ENCODE data around the gene WBP1. TPM values are rescaled to one million over a fixed set of nuclear protein-coding genes. Genes with fewer than 3 reads are reported as not detected.

Gene WBP1
- total RNA-seq: 45.6 and 57.9 TPM in 2 replicates

GRCh38 chr2:74458132-74458937, at the start of gene WBP1:
WBP1 (plus strand) TSS chr2:74458438; CDS start chr2:74458603, 165 bp downstream.

DNA sequence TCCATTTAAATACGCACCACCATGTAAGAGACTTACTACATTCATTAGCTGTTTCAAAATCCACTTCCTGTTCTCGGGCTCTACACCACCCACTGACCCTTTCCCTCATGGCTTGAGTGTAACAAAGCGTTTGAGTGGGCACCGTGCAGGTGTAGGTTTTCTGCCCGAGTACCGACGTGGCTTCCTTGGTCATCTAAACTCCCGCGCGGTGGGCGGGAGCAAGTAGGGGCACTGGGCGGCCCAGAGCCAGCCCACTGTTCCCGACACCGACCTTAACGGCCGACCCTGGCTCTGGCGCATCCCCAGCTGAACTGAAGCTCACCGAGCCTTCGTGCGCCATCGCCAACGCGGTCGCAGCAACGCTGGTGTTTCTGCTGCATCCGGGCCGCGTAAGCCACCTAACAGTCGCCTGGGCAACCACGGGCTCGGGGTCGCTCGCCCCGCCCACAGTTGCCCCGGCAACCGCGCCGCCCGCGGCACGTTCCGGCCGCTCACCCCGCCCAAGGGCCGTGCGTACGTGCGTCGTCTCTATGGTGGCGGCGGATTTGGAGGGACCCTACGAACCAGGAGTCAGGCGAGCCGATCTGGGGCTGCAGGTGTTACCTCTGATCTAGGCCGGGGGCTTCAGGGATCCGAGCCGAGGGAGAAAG, 36.9 kb upstream of the WBP1 start, which contains the start of the genes C2orf81 and WDR54:
C2orf81 (minus strand) TSS at position 399 of the 650 bp plus-strand sequence; CDS start at position 340, 59 bp downstream.
WDR54 (plus strand) TSS at position 510 of the 650 bp plus-strand sequence. CDS start 424 bp downstream, outside the sequence.

GRCh38 chr2:74441690-74442482, 16.4 kb upstream of the WBP1 start, which contains the start of gene RTKN:
RTKN (minus strand) TSS chr2:74441937; CDS start chr2:74441816, 121 bp downstream.

GRCh38 chr2:74454654-74455511, 3.4 kb upstream of the WBP1 start, which contains the start of gene INO80B:
INO80B (plus strand) TSS chr2:74455087; CDS start chr2:74455117, 30 bp downstream.

DNA sequence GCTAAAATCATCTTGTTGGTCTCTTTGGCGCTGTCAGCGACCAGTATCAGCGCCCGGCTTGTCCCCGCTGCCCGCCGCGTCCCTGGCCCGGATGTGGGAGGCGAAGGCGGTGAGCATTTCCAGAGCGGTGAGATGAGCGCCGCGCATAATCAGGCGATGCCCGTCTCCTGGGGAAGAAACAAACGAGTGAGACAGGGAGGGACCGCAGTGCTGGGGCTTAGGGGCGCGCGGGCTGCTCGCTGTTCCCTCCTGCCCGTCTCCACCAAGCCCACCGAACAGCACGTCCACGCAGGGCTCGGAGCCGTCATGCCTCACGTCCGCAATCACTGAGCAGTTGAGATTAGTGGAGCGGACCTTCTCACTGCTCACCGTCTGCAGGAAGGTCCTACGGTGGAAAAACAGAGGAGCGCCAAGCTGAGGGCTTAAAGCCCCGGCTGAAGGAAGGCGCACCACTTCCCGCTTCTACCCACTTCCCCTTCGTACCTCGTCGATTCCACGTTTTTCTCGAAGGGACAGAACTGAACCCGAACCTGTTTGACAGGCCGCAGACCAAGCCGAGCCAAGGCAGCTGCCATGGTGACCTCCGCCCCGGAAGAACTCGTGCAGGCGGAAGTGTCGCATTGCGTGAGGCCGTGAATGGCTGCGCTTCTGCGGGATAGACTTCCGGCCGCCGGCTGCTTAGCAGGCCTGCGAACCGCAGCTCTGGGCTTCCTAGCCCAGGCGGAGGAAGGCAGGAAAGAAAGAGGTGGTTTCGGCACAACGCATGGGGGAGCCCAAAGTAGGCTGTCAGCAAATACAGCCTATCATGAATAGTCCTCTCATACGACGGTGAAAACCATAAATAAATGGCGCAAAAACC, 14.1 kb downstream of the WBP1 start, which contains the start of gene MRPL53:
MRPL53 (minus strand) TSS at position 595 of the 859 bp plus-strand sequence; CDS start at position 575, 20 bp downstream.

DNA sequence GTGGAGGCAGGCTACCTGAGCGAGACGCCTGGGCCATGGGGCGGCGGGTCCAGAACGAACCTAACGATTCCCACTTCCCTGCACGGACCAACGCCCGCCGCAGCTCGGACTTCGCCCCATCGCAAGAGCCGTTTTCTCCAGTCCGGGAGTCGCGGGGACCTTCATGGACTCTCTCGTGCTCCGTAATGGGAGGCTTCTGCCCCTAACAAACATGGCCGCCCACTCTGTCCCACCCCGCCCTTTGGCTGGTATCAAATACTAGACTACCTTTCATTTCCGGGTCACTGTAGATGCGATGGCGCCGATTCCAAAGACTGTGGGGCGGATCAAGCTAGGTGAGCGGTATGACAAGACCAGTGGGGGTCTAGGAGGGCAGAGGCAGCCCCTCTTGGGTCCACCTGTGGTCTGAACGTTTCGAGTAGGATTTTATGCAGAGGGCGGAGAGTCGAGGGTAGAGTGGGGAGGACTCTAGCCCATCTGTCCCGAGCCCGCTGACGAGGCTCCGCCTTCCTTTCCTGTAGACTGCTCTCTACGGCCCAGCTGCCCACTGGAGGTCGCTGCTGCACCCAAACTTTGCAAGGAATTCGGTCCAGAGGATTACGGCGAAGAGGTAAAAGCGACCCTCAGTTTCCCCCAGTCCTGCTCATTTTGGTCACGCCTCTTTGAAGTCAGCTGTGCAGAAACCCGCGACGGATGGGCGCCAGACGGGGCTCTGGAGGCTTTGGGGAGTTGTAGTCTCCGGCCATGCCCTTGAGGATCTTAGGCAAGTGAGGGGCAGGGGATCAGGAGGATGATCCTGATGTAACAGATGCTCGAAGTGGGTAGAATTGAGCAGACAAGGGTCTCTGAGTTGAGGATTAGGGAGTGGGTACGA, 24.8 kb downstream of the WBP1 start, which contains the start of the genes CCDC142 and TTC31:
CCDC142 (minus strand) TSS at position 198 of the 874 bp plus-strand sequence; CDS start at position 37, 161 bp downstream.
TTC31 (plus strand) TSS at position 281 of the 874 bp plus-strand sequence; CDS start at position 296, 15 bp downstream.

DNA sequence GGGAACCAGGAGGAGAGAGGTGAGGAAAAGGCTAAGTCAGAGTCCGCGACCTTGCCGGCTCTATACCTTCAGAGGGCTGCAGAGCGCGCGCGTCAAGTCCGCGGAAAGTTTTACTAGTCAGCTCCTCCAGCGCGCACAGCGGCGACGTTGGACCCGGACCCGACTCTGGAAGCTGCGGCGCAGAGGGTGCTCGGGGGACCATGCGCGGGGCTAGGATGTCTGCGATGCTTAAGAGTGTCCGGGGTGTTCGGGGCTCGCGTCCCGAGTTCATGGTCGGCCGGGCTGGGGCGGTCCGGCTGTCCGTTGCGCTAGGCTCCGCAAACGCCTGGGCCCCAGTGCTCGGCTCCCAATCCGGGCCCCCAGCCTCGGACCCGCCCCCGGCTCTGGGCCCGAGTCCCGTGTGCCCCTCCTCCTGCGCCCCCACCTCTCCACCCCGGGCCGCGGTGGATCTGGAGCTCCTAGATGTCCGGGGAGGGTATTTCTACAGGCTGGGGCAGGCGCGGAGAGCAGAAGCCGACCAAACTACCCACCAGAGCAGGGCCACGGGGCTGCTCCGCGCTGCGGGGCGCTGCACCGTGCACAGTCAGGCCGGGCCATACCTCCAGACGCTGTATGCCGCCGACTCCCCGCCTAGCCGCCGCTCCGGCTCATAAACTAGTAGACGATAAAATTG, 41.2 kb downstream of the WBP1 start, which contains the start of gene LBX2:
LBX2 (minus strand) TSS at position 337 of the 673 bp plus-strand sequence; CDS start at position 271, 66 bp downstream.

DNA sequence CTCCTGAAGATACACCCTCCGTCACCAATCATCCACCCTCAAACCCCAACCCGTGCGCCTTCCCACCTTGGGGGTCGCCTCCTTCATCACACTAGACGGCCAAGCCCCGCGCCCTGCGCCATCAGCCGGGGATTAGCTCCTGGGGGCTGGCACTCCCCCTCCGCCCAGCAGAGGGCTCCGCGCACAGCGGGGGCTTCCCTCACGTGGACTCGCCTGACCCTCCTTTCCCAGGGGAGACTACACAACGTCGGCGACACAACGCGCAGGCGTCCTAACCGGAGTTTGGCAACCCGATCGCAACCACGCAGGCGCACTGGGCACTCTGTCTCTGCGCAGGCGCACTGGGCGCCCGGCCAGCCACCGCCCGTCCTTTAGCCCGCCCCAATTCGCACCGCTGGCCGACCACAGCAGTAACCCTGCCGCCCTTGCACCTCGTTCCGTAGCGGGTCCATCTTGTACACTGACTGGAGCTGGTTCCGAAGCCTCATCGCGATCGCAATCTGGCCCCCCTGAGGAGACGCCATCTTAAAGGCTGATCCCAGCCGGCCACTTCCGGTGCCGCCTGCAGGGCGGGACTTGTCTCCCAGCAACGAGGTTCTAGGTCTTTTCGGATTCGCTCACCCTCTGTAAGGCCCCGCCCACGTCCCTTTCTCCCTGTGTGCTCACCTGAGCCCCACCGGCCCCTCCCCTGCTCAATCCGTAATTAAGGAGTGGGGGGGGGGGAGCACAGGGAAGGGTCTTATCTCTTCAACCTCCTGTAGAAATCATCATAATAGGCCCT, 49.1 kb downstream of the WBP1 start, which contains the start of gene PCGF1:
PCGF1 (minus strand) TSS at position 551 of the 781 bp plus-strand sequence; CDS start at position 524, 27 bp downstream.

Other genes starting within 250 kb of the WBP1 start
- under 0.01 and 0.31 TPM in 2 replicates for gene SLC4A5, start 115.0 kb upstream of the WBP1 start, total RNA-seq
- gene DCTN1, start 78.1 kb upstream of the WBP1 start, total RNA-seq: 185 TPM in 2 replicates
- gene C2orf81, start 36.8 kb upstream of the WBP1 start, total RNA-seq: 0.87 and 1.1 TPM in 2 replicates
- 24.7 and 32.9 TPM in 2 replicates for gene WDR54, start 36.7 kb upstream of the WBP1 start, total RNA-seq
- gene RTKN, start 16.5 kb upstream of the WBP1 start, total RNA-seq: 14.3 and 15.8 TPM in 2 replicates
- gene INO80B, start 3.4 kb upstream of the WBP1 start, total RNA-seq: 14.3 and 15.0 TPM in 2 replicates
- 44.3 and 53.5 TPM in 2 replicates for gene MOGS, start 6.9 kb downstream of the WBP1 start, total RNA-seq
- 31.5 and 42.1 TPM in 2 replicates for gene MRPL53, start 14.2 kb downstream of the WBP1 start, total RNA-seq
- gene CCDC142, start 24.6 kb downstream of the WBP1 start, total RNA-seq: 15.9 and 24.3 TPM in 2 replicates
- gene TTC31, start 24.6 kb downstream of the WBP1 start, total RNA-seq: 9.4 and 11.5 TPM in 2 replicates
- gene LBX2, start 41.2 kb downstream of the WBP1 start, total RNA-seq: 1.6 and 2.2 TPM in 2 replicates
- 27.6 and 31.1 TPM in 2 replicates for gene PCGF1, start 49.3 kb downstream of the WBP1 start, total RNA-seq
- gene TLX2, start 56.0 kb downstream of the WBP1 start, total RNA-seq: 0.06 TPM in 1 of 2 replicates, not detected in the other
- 0.12 TPM in 1 of 2 replicates, not detected in the other for gene DQX1, start 67.8 kb downstream of the WBP1 start, total RNA-seq
- 68.1 and 85.1 TPM in 2 replicates for gene AUP1, start 71.3 kb downstream of the WBP1 start, total RNA-seq
- gene HTRA2, start 71.5 kb downstream of the WBP1 start, total RNA-seq: 38.1 and 51.3 TPM in 2 replicates
- 66.2 and 155 TPM in 2 replicates for gene LOXL3, start 95.5 kb downstream of the WBP1 start, total RNA-seq
- gene DOK1, start 96.3 kb downstream of the WBP1 start, total RNA-seq: 43.4 and 115 TPM in 2 replicates
- 0.06 and 0.26 TPM in 2 replicates for gene M1AP, start 189.9 kb downstream of the WBP1 start, total RNA-seq
- gene SEMA4F, start 195.8 kb downstream of the WBP1 start, total RNA-seq: 6.5 and 7.5 TPM in 2 replicates

All from aortic smooth muscle cell (primary cell).